KBM-7 (cell line): ENCODE data around the gene ZNF474.

ENCODE experiments used
- DNase-seq: peaks from one replicate; pipeline ENCODE4 v3.0.0-alpha.2; 2015
- in situ Hi-C: fragments of 300-500 bp; cut with MboI; formaldehyde crosslinking; loops from 2 replicates; pipeline ENCODE4 v1.14.3; 2020; ENCODE audit warnings: low sequenced_read_pairs, low pct_unique_long_range_greater_than_20kb, mixed read lengths

Gene ZNF474

DNA sequence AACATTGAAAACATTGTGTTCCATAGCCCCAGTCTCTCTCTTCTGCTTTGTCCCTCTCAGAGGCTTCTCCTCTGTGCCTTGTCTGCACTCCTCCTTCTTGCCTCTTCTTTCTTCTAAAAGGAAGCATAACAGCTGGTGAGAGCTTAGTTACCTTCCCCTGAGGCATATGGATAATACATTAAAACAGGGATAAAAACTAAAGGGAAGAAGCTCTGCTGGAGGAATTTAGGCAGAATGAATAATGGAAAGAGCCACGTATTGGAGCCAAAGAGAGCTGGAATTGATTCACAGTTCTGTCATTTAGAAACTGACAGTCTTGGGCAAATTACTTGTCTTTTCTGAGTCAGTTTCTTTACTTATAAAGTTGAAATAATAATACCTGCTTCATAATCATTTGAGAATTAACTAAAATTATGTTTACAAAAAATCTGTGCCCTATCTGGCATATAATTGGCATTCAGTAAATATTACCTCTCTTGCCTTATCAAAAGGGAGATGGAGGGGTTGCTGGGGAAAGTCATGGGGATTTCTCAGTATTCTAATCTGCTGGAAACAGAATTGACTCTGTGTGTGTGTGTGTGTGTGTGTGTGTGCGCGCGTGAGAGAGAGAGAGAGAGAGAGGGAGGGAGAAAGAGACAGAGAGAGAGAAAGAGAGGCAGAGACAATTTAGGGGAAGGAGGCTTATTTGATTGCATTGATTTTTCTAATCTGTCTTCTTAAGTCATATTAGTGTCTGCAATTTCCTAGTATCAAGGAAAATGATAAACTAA, 20.2 kb downstream of the ZNF474 start:
- no peak for DNase-seq
- in situ Hi-C loops = no loop called here

DNA sequence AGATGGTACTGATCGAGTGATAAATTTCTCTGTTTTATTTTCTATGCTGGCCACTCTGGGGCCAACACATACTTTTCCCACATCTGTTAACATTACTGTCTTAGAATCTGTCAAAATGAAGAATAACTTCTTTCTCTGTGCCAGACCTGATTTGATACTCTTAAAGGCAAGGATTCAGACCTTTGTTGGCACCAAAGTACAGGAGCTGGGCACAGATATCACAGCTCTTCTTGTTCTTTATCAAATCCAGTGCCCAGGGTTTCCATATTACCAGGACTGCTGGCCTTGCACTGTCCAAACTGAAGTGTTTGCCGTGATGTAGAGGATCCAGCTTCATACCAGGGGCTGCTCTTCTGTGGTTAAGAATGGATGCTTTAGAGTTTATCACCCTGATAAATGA, 20.9 kb downstream of the ZNF474 start:
- DNase-seq = no peak
- in situ Hi-C loops = no loop called here

DNA sequence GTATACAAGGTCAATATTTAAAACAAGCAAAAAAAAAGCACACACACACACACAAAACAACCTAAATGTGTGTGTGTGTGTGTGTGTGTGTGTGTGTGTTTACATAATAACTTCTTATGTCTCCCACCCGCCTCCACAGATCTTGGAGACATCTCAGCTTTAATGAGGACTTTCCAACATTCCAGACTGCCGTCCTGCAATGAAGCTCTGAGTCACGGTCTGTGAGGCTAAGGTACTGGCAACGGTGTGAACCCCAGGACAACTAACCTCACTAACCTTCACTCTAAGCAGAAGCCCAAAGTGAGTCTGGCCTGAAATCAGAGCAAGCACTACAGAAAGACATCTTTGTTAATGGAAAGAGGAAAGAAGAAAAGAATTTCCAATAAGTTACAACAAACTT, 22.3 kb downstream of the ZNF474 start:
- DNase-seq = no peak
- in situ Hi-C loops = no loop called here

DNA sequence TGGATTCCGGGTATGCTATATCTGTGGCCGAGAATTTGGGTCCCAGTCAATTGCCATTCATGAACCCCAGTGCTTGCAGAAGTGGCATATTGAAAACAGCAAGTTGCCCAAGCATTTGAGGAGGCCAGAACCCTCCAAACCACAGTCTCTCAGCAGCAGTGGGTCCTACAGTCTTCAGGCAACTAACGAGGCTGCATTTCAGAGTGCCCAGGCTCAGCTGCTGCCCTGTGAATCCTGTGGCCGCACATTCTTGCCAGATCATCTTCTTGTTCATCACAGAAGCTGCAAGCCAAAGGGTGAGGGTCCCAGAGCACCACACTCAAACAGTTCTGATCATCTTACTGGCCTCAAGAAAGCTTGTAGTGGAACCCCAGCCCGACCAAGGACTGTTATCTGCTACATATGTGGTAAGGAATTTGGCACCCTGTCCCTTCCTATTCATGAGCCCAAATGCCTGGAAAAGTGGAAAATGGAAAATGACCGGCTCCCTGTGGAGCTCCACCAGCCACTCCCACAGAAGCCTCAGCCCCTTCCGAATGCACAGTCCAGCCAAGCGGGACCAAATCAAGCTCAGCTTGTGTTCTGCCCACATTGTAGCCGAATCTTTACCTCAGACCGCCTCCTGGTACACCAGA, 23.0 kb downstream of the ZNF474 start:
- DNase-seq = no peak
- in situ Hi-C loops = no loop called here

DNA sequence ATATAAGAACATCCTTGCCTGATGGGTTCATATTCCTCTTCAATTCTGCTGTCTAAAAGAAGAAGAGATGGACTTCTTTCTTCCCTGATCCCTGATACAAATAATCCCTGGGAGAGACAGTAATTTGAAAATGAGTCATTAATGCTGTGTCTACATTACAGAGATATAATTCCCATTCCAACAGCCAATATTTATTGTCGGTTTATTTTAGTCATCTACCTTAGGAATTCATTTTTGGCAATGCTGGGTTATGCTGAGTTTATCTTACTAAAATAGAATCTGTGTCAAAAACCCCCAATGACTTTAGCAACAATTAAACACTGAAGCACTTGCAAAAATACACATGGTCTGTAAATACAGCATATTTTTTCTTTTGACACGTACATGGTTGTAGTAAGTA, 23.9 kb downstream of the ZNF474 start:
- in situ Hi-C loops = no loop called here
- DNase-seq = no peak

DNA sequence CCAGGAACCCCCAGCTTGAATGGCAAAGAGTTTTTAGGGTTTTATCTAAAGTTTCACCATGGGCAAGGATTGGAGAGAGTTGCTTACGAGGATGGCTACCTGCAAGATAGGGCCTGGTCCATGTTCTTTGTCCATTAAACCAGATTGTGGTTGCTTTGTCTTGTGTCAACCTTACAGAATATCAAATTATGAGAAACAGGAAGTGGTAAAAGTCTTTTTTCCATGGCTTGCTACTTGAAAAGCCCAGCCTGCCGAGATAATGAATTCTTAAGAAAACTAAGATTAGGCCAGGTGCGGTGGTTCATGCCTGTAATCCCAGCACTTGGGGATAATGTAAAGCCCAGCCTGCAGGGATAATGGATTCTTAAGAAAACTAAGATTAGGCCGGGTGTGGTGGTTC, 24.4 kb downstream of the ZNF474 start:
- in situ Hi-C loops = no loop called here
- DNase-seq = peak; percentile 49

DNA sequence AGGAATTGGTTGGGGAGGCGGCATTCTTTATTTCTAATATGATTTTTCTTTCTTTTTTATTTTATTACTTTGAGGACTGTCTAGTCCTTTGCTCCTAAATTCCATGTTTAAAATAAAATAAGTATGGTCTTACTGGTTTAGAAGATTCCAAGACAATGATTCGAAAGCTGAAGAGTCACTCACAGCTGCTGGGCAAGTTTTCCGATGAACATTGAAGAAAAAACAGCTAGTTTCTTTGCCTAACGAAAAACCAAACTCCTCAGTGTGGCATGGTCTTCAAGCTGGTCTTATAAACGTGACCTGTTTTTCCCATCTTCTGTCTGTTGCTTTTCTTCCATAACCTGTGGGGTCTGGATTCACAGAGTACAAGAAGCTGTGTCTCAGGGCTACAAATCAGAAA, 25.1 kb downstream of the ZNF474 start:
- in situ Hi-C loops = no loop called here
- DNase-seq = no peak

DNA sequence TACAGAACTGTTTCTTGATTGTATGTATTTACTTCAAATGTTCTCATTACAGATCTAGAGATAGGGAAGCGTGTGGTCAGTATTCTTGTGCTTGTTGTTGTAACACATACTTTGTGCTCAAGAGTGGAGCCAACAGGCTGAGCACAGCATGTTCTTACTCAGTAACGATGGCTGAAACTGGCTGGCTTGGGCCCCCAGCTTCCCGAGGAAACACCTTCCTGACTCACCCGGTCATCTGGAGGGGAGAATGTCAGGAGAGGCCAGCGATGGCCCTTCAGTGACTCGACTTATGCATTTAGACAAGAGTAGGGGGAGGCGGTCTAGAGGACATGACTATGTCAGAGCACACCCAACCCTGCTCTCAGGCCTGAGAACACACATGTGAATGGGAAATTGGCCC, 25.6 kb downstream of the ZNF474 start:
- in situ Hi-C loops = no loop called here
- DNase-seq = no peak

DNA sequence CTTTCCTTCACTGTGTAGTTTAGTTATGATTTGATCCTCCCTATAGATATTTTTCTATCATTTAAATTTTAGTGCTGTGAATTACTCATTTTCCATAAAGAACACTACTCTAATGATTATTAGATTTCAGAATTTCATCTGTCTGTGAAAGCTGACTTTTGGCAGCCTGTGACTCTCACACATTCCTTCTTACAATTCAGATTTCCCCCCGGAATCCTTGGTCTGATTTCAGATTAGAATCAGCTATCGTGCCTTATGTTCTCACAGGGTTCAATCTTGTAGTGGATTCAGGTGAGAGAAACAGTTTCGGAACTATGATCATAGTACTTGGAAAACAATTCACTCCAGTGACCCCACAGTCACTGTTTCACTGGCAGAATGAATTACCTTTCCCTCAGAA, 26.2 kb downstream of the ZNF474 start:
- in situ Hi-C loops = no loop called here
- no peak for DNase-seq

DNA sequence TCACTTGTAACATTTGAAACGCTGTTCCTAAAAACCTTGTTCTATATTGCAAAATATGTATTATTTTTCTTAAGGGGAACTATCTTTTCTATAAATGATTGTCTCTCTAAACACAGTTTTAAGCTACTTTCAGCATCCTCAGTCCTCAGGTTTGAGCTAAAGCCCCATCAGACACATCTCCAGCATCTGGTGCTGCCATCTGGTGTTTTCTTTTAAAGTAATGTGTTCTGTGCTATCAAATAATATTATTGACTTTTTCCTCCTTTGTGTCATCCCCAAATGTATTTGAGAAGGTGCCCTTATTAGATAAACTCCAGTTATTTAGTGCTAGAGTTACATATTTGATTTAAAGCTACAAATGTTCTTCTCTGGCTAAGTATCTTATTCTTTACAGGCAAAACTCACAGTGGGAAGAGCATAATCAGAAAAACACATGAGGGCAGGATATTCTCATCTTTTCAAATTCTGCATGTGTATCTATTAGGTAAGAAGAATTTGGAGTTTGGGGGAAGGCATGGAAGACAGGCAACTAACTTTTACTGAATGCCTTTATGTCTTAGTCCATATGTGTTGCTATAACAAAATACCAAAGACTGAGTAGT, 27.5 kb downstream of the ZNF474 start:
- in situ Hi-C loops = no loop called here
- peak; percentile 15 for DNase-seq

DNA sequence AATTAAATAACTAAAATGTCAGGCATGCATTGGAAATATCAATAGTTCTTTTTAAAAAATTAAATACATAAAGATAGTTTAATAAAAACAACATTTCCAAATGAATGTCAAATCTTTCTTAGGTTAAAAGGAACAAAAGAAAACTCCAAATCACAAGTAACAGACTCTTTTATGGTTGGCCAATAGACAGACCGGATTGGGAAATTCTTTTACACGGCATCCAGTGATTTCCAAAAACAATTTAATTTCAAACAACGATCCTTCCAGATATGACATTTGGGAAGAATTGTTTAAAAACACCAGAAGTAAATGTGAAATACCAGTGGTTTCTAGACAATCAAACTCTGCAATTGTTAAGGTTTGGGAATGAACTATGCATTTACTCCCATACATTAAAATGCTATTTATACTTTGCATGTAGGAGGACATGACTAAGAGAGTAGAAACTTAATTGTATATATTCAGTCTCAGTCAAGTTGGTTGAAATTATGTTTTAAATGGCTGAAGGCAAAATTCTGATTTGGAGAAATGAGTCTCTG, 32.8 kb downstream of the ZNF474 start:
- DNase-seq = no peak
- in situ Hi-C loops = no loop called here

DNA sequence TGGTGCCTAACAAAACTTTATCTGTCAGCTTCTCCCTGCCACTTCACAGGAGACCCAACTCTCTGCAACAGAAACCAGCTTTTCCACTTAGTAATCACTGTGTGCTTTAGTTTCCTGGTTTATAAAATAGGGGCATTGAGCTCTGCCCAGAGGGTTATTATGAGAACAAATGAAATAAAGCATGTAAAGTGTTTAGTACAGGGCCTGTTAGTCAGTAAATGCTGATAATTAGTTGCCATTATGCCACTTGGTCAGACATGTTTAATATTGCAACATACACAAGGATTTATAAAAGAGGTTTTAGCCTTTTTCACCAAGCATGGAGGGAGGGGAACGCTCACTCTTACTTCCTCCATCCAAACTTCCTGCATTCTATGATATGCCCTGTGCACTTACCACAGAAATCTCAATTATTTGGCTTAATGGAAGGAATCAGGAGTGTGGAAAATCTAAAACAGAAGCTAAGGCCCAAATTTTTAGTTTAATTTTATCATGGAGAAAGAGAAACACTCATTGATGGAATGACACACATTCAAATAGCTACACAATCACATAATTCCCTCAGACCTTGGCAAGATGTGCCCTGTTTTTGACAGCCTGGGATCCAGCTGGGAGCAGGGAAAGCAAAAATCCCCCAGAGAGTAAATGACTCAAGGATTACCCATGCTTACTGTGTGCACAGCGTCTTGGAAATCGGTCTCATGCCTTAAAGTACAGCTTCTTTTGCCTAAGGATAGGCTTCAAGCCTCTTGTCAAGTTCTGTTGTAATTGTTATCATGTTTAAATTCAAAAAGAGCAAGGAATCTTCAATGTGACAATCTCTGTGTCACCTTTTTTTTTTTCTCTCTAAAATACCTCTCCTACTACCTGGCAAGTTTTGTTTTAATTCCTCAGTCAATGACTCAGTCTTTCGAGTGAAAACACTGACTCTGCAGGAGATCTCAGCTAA, 34.0 kb downstream of the ZNF474 start:
- in situ Hi-C loops = no loop called here
- DNase-seq = no peak

DNA sequence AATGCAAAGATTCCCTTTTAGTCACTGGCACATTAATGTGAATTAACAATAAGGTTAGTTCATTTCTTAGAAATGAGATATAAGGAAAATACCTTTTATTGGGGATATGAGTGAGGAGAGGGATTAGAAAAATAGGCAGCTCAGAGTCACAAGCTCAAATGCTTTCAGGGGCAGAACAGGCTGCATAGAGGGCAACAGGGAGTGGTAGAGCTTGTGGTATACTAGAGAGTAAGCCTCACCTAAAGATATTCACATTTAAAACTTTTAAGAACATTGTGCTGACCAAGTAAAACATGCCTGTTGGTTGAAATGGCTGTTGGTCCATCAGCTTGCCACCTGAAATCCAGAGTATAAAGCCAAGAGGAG, 34.7 kb downstream of the ZNF474 start:
- DNase-seq = no peak
- in situ Hi-C loops = no loop called here

DNA sequence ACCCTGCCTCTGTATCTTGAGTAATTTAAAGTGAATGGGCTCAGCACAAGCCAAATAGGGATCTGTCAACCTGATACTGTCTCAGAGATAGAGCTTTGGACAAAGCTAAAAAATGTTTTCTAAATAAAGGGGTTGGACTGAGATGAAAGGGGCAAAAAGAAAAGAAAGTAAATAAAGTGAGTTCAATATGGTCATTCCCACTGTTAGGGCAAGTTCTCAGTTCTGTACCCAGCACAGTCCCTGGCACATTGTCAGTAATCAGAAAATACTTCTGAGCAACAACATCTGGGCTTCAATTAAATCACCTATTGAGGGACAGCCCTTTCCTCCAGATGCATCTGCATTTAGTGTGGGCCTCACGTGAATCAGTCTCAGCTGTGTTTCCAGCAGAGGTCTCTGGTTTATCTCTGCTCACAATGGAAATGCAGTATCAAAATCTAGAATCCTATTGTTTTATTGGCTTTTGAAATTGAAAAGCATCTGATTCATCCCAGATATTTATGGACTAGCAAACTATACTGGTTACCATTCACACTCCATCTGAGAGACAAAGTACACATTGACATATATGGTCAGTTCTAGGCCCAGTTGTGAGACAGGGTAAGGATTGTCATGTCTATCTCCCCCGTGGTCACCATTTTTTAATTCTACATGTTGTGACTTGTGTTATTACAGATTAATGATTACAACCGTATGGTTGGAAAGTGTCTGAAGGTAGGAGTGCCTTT, 35.6 kb downstream of the ZNF474 start:
- in situ Hi-C loops = no loop called here
- DNase-seq = no peak

DNA sequence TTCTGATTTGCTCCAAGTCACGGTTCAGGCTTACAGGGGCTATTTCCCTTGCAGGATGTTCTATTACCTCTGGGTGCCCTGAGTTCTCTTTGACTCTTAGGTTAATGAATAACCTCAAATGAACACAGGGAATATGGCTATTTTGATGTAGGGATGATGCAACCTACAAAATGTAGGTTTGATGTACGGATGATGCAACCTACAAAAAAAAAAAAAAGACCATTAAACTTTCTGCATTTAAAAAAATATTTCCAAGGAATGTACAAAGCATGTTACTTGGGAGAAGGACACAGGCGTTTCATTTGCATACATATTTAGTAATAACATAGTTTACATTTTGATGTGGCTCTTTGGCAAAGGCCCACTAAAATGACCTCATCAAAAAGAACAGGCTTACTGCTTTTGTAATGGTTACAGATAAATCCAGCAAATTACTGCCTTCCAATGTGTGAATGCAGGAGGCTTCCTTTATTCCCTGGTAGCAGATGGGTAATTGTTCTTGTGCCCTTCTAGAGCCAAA, 36.3 kb downstream of the ZNF474 start:
- no peak for DNase-seq
- in situ Hi-C loops = no loop called here

DNA sequence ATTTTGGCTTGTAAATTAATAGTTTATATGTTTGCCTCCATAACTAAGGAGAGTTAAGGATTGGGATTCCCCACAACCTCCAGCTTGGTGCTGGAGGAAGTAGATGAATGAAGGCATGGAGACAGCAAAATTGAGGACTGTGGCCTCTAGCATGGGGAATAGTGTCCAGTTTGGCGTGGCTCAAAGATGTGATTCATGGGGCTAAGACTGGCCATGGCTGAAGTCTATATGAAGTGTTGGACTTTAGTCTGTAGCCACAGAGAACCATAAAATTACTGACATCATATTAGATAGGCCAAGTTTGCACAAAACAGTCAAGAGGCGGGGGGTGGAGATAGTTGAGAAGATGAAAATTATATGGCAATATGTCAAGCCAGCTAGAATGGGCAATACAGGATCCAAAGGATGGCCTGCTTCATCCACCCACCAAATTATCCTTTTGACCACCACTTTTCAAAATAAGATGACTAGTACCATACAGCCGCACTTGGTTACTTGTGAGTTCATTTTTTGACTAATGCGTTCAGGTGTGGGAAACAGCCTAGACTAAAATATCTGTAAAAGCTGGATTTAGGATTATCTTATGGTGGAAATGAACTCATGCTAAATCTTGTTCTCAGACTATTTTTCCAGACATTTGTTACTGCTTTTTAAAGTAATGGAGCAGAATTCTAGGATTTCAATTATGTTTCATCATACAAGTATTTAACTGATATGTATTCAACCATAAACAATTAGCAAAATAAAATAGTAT, 40.2 kb downstream of the ZNF474 start:
- in situ Hi-C loops = no loop called here
- DNase-seq = no peak

DNA sequence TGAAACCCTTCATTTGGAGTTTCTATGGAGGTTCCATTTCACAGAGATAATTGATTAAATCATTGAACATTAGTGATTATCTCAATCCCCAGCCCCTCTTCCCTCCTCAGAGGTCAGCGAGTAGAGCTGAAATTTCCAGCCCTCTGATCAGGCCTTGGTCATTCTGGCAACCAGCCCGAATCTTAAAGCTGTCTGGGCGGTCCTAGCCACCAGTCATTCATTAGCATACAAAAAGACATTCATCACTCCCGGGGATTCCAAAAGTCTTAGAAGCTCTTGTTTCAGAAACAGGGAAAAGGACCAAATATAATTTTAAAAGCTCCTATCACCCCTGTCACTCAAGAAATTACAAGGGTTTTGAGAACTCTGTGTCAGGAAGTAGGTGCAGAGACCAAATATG, 41.3 kb downstream of the ZNF474 start:
- in situ Hi-C loops = no loop called here
- DNase-seq = no peak

DNA sequence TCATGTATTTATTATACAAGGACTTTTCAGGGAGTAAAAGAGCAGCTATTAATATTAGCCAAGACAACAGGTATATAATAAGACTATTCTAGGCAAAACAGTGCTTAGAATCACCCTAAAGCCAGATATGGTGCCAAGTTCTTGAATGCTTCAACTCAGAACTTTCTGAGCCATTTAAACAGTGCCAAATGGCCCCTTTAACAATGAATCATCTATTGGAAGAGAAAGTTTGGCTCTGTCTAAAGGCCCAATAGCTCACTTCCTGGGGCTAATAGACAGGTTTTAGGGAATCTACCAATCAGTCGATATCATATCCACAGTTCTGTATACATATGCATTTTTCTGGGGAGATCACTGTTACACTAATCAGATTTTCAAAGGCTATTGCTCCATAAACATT, 42.9 kb downstream of the ZNF474 start:
- DNase-seq = no peak
- in situ Hi-C loops = no loop called here
